HG02571 (cell line): ENCODE data around the gene RGS14.
"Not testable (repeated sequence)": the region's sequence is repeated elsewhere in the genome, so short reads cannot be mapped to it uniquely, and the experiment has no call there.

Experiments
- ATAC-seq: cut with Tn5 transposase; IDR thresholded peaks from one replicate; pipeline ENCODE4 v1.9.1; 2021; ENCODE audit warnings: mild to moderate bottlenecking, moderate library complexity; ENCODE audit not compliant: unreplicated experiment

The RGS14 gene

GRCh38 chr5:177327539-177328522, 29.9 kb upstream of the RGS14 start:
- ATAC-seq: no peak

- ATAC-seq: no peak
Observed at GRCh38 chr5:177328545-177329231, 29.0 kb upstream of the RGS14 start.

DNA sequence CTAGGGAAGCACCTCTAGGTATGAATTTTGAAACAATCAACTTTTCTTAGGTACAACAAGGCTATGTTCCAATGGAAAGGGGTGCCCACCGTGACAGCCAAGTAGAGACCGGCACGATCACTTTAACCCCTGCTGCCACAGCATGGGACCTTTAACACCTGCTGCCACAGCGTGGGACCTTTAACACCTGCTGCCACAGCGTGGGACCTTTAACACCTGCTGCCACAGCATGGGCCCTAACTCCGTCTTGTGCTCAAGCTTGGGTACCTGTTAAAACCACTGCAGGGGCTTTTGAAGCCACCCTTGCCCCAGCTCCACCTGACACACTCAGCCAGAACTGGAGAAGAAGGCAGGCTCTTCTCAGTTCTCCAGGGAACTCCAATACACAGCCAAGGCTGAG, 27.8 kb upstream of the RGS14 start:
- ATAC-seq: no peak

GRCh38 chr5:177330991-177331842, 26.5 kb upstream of the RGS14 start:
- ATAC-seq: no peak

DNA sequence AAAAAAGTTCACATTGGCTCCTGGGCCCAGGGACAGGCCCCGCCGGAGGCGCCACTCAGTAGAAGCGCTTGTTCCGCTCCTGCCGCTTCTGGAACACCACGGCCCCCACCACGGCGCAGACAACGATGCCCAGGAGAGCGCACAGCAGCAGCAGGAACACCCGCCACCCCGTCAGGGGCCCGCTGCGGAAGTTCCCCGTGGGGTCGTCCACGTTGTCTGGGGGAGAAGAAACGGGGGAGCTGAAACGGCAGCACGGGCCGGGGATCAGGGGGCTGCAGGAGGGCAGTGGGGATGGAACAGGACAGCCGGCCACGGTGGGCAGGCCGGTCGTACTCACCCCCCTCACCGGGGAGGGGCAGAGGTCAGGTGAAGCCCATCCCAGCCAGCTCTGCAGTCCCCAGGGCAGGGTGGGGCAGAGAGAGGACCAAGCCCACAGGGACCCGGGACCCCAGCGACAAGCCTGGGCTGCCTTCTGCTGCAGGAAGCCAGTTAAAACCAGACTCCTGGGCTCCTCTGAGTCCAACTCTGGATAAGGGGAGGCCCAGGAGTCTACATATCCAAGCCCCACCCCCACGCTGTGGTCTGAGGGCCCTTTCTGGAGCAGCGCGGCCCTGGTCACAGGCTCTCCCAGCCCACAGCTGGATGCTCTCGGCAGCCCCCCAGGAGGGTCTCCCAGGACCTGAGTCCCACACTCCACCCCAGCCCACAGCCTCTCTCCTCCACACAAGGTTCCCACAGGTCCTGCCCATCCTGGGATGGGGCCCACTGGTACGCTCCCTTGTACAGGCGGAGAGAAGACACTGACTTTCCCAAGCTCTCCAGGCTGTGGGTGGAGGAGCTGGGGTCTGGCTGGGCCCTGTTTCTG, 25.5 kb upstream of the RGS14 start:
- no peak for ATAC-seq

DNA sequence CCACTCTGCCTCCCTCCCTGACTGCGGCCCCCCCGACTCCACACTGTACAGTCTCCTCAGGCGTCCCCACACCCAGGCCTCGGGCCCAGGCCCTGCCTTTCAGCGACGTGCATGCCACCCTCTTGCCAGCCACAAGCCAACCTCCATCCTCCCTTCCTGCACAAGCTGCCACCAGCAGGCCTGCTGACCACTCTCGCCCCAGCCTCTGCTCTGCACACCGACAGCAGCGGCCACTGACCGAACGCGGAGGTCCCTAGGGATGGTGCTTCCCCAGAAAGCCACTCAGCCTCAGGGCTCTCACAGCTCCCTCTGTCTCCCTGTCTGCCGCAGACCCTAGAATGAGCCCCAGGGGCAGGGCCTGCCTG, 24.8 kb upstream of the RGS14 start:
- no peak for ATAC-seq

DNA sequence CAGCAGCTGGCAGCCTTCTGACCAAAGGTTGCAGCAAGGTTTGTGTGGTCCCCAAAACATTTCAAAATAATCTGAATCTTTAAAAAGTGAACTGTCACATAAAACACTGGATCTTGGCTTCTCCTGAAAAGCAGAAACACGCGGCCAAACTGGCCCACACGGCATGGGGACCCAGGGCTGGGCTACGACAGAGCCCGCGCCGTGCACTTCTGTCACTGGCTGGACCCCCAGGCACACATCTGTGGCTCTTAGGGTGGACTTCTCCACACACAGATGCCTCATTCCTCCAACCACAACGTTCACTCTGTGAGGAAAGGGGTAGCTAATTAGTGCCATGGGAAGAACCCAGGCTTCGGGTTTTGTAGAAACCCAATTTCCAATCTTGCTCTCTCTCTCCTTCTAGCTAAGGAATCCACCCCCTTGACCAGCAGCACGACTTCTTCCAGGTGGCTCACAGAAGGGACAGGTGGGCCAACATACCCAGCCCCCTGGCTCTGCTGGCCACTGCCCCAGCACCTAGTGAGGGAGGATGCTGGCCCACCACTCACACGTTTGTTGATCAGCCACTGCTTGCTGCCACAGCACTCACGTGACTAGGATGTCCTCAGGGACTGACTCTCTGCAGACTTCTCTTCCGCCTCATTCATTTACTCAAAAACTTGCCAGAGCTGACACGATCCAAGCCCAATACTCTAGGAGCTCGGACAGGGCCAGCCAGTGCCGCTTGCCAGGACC, 24.1 kb upstream of the RGS14 start:
- ATAC-seq: no peak

DNA sequence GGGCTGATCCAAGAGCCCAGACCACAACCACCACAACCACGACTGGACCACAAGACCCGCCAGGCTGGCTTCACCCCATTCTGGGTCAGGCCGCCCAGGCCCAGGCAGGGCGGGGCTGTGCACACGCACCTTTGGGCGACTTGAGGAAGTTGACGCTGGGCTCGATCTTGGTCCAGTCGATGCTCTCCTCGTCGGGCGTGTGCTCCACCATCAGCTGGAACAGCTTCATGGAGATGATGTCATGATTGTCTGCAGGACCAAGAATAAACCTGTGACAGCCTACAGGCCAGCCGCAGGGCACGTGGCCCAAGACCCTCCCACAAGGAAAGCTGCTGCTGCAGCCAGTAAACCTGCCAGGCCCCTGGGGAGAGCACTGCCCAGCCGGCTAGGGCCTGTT, 23.6 kb upstream of the RGS14 start:
- no peak for ATAC-seq

GRCh38 chr5:177334781-177335700, 22.7 kb upstream of the RGS14 start:
- no peak for ATAC-seq

DNA sequence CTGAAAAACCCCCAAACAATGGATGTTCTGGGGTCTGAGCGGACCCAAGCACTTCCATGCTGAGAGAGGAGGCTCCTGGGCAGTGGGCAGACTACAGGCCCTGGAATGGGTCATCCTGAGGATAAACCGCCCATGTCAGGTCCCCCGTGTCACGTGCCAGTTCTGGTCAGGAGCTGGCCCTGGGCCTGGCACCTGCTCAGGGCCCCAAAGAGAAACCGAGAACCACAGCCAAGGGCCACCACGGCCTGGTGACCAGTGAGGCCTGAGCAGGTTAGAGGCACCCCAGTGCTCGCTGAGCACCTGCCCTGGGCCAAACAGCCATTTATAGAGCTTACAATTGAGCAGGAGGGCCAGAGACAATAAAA, 22.0 kb upstream of the RGS14 start:
- no peak for ATAC-seq

DNA sequence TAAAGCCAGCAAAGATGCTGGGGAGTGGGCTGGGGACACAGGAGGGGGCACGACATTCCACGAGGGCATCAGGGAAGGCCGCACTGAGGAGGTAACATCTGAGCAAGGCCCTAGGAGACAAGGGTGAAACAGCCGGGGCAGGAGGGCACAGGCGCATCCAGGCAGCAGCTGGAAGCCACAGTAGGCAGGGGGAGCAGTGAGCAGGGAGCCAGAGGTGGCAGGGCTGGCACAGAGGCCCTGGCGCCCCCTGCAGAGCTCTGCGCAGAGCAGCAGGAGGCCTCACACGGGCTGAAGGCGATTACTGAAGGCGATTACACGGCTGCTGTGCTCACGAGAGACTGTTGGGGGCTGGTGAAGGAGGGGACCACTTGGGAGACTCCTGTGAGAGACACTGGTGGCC, 21.6 kb upstream of the RGS14 start:
- ATAC-seq: no peak

DNA sequence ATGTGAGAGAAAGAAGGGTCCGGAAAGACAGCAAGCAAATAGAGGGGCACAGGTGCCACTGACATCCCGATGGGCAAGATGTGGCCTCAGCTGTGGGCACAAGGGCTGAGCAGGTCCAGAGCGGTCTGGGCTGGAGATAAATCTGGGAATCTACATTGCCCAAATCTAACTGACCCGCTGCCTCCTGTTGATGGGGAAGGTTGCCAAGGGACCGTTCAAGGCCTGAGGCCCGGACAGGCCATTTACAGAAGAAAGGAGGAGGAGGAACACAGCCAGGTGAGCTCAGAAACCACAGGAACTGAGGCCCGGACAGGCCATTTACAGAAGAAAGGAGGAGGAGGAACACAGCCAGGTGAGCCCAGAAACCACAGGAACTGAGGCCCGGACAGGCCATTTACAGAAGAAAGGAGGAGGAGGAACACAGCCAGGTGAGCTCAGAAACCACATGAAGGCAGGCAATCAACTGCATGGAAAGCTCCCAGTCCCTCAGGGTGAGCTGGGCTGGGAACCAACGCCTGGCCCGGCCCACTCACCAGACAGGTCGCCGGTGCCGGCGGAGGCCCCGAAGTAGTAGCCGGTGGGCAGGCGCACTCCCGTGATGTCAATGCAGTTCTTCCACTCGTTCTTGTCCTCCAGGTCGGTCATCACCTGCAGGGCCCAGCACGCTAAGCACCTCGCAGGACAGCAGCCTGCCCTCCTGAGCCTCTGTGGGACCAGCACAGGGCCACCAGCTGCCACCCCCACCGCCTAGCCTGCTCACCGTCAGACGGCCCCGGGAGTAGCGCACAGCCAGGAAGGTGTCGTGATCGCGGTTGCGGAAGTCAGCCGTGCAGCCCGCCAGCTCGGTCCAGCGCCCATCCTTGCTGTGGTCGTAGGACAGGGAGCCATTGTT, 20.9 kb upstream of the RGS14 start:
- no peak for ATAC-seq

GRCh38 chr5:177338251-177339106, 19.2 kb upstream of the RGS14 start:
- no peak for ATAC-seq

GRCh38 chr5:177339107-177339638, 18.6 kb upstream of the RGS14 start:
- no peak for ATAC-seq

DNA sequence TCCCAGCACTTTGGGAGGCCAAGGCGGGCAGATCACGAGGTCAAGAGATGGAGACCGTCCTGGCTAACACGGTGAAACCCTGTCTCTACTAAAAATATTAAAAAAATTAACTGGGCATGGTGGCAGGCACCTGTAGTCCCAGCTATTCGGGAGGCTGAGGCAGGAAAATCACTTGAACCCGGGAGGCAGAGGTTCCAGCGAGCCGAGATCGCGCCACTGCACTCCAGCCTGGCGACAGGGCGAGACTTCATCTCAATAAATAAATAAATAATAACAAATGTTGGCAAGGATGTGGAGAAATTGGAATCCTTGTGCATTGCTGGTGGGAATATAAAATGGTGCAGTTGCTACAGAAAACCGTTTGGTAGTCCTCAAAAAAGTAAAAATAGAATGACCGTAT, 14.7 kb upstream of the RGS14 start:
- ATAC-seq: not testable (repeated sequence)

DNA sequence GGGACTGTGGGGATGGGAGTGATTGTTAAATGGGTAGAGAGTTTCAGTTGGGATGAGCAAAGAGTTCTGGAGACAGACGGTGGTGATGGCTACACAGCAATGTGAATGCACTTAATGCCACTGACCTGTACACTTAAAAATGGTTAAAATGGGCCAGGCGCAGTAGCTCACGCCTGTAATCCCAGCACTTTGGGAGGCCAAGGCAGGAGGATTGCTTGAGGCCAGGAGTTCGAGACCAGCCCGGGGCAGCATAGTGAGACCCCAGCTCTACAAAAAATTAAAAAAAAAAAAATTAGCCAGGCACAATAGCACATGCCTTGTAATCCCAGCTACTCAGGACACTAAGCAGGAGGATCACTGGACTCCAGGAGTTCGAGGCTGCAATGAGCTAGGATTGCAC, 13.9 kb upstream of the RGS14 start:
- ATAC-seq: no peak

DNA sequence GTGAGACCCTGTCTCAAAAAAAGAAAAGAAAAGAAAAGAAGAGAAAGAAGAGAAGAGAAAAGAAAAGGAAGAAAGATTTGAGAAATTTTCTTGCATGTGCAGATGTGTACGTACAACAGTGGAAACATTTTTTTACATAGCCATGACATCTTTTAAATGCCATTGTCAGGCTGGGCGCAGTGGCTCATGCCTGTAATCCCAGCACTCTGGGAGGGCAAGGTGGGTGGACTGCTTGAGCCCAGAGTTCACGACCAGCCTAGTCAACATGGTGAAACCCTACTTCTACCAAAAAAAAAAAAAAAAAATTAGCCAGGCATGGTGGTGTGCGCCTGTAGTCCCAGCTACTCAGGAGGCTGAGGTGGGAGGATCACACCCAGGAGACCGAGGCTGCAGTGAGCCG, 12.8 kb upstream of the RGS14 start:
- no peak for ATAC-seq
